Transverse colon (tissue), 4 donors: ENCODE data around the gene COG2. TPM values are rescaled to one million over a fixed set of nuclear protein-coding genes. Genes with fewer than 3 reads are reported as not detected.

ENCODE experiments used
- DNase-seq: peaks from one replicate; pipeline ENCODE4 v3.0.0-alpha.2; 2019
- H3K27ac ChIP-seq, 4 donors: fragments of 200-600 bp; sonication (generic); 2 replicates each; pipeline ENCODE4 v1.5.1; 2016 to 2018; ENCODE audit warnings: inconsistent platforms in 4 of 4
- H3K27me3 ChIP-seq: fragments of 200-600 bp; sonication (generic); 2 replicates; pipeline ENCODE4 v1.5.1; 2017; ENCODE audit warnings: inconsistent platforms
- H3K36me3 ChIP-seq, 4 donors: fragments of 200-600 bp; sonication (generic); 2 replicates each; pipeline ENCODE4 v1.5.1; 2017 to 2019; ENCODE audit warnings: inconsistent platforms in 4 of 4
- H3K4me1 ChIP-seq, 4 donors: fragments of 200-600 bp; sonication (generic); 2 replicates each; pipeline ENCODE4 v1.5.1; 2017 to 2020; ENCODE audit warnings: inconsistent platforms in 4 of 4
- H3K4me3 ChIP-seq, 4 donors: fragments of 200-600 bp; sonication (generic); 1 replicate in 1 of 4; 2 replicates in 3 of 4; pipeline versions ENCODE4 v1.5.1 to v1.6.1; 2017 to 2019; ENCODE audit warnings: inconsistent platforms in 4 of 4
- H3K9me3 ChIP-seq, 2 donors: fragments of 200-600 bp; sonication (generic); 2 replicates each; pipeline ENCODE4 v1.5.1; 2017 to 2019; ENCODE audit warnings: inconsistent platforms in 2 of 2
- EP300 ChIP-seq: sonication (generic); formaldehyde crosslinking; IDR thresholded peaks from one replicate; pipeline ENCODE4 v1.6.1; 2017; ENCODE audit warnings: antibody characterized with exemption, low read depth
- POLR2A ChIP-seq: fragments of 450-650 bp; IDR thresholded peaks from one replicate; pipeline ENCODE4 v1.6.1; 2016; ENCODE audit warnings: antibody characterized with exemption, mild to moderate bottlenecking, moderate library complexity
- POLR2AphosphoS5 ChIP-seq, 3 donors: sonication (generic); formaldehyde crosslinking; IDR thresholded peaks; one replicate each; pipeline ENCODE4 v1.6.1; 2016; ENCODE audit warnings: antibody characterized with exemption in 3 of 3
- WGBS, 2 donors: methylation state at CpG; one replicate each; pipeline ENCODE4 v1.1.5; 2018; ENCODE audit warnings: low coverage in 1 of 2; 5-methylcytosine and 5-hydroxymethylcytosine counted together
- in situ Hi-C, 4 donors: fragments of 200-750 bp; cut with MboI; loops; one replicate each; pipeline versions ENCODE4 v1.15.0 to v1.15.1; 2017; ENCODE audit warnings: low sequenced_read_pairs in 3 of 4, low pct_ligation_motif_present in 1 of 4, low pct_unique_long_range_greater_than_20kb in 1 of 4
- intact Hi-C: fragments of 100-400 bp; cut with DNase I; formaldehyde crosslinking; loops from one replicate; pipeline ENCODE4 v1.15.1; 2023; ENCODE audit warnings: low total_unique reads
- total RNA-seq, 4 donors: library from RNA; depleted of rRNA; stranded (reverse); fragments of >200 nt; gene quantifications; one replicate each; pipeline ENCODE4 v1.1.0, GENCODE V29; 2016
- TF ChIP-seq, protein P1 (sequence below), 5 experiments: fragments of 200-600 bp in 3 of 5; fragments of 450-650 bp in 2 of 5; sonication (generic) in 3 of 5; IDR thresholded peaks; 1 replicate in 2 of 5; 2 replicates in 3 of 5; pipeline ENCODE4 v1.5.1; 2016 to 2017; ENCODE audit warnings: antibody characterized with exemption in 5 of 5, inconsistent platforms in 3 of 5, mild to moderate bottlenecking in 2 of 5, moderate library complexity in 1 of 5

Gene COG2
- total RNA-seq, 4 donors from 2014 or later: 14.3 to 43.3 (median 29.2) TPM

DNA sequence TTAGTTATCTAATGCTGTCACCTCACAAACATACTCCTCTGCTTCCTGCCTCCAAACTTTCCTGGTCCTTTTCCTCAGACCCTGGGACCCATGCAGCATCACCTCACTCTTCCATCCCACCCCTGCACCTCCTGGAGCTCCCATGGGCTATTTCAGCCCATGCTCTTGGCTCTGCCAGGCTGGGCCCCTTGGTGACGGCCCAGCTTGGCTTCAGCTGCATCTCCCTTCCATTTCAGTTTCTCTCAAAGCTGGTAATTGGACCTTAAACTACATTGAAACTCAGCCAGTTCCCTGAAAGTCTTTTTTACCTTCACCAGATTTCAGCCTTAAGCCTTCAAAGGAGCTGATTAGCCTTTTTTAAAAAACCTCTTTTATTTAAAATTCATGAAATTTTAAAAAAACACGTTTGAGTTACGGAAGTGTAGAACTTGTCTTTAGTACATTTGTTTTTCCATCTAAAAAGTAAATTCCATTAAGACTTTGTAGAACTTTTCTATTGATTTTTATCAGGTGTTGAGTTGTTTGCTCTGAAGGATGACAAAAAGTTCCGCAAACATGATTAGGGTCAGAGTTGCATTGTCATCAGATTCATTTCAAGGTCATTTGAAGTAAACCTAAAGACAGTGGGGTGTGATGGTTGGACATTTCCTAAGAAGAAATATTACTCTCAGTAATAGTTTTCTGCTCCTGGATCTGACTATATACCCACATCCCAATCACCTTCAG, 38.2 kb downstream of the COG2 start:
- 58 to 92% methylated on average over 3 to 4 of the region's 4 CpGs for WGBS, 2 donors
- in situ Hi-C loops: no loop called here
- H3K4me1 ChIP-seq: peaks cover 0 to 6% (median 0%) of the 10 kb centered on the region in 4 donors
- DNase-seq: no peak
- H3K27ac ChIP-seq: no peak overlapping the region
- no peak overlapping the region for H3K4me3 ChIP-seq
- peaks cover 0 to 56% (median 26%) of the 10 kb centered on the region in 4 donors for H3K36me3 ChIP-seq
- intact Hi-C loops: no loop called here
- TF ChIP-seq POLR2AphosphoS5 (IDR thresholded peaks at IDR 0.05) (no peak), EP300 (no peak), POLR2A (no peak)
- TF ChIP-seq, protein P1, sequence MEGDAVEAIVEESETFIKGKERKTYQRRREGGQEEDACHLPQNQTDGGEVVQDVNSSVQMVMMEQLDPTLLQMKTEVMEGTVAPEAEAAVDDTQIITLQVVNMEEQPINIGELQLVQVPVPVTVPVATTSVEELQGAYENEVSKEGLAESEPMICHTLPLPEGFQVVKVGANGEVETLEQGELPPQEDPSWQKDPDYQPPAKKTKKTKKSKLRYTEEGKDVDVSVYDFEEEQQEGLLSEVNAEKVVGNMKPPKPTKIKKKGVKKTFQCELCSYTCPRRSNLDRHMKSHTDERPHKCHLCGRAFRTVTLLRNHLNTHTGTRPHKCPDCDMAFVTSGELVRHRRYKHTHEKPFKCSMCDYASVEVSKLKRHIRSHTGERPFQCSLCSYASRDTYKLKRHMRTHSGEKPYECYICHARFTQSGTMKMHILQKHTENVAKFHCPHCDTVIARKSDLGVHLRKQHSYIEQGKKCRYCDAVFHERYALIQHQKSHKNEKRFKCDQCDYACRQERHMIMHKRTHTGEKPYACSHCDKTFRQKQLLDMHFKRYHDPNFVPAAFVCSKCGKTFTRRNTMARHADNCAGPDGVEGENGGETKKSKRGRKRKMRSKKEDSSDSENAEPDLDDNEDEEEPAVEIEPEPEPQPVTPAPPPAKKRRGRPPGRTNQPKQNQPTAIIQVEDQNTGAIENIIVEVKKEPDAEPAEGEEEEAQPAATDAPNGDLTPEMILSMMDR (IDR thresholded peaks at IDR 0.05): no peak
- H3K9me3 ChIP-seq: no peaks in the 10 kb centered on the region
- no peaks in the 10 kb centered on the region for H3K27me3 ChIP-seq

DNA sequence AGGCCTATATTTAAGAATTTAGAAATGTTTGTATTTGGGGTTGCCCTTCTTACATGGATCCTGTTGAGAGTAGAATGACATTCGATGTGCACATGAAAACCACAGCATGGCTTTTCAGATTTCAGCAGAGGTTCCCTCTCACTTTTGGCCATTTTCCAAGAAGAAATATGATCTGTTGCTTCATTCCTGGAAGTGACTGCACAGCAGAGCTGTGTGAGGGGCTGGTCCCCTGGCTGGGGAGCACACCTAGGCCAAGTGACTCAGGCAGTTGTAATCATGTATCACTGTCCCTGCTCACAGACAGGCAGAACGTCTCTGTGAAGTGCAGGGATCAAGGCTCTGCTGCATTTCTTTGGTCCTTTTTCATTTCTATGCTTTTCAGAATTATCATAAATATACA, 39.3 kb downstream of the COG2 start:
- TF ChIP-seq EP300 (no peak), POLR2A (no peak), POLR2AphosphoS5 (IDR thresholded peaks at IDR 0.05) (no peak)
- TF ChIP-seq, protein P1 (IDR thresholded peaks at IDR 0.05): no peak
- Histone ChIP-seq H3K9me3 (no peaks in the 10 kb centered on the region), H3K4me1 (peaks cover 0 to 6% (median 0%) of the 10 kb centered on the region in 4 donors), H3K4me3 (no peak overlapping the region), H3K27ac (no peak overlapping the region), H3K27me3 (no peaks in the 10 kb centered on the region), H3K36me3 (peaks cover 0 to 59% (median 29%) of the 10 kb centered on the region in 4 donors)
- no peak for DNase-seq
- 50 to 52% methylated on average over 1 to 2 of the region's 2 CpGs for WGBS, 2 donors
- in situ Hi-C loops (no loop called here), intact Hi-C loops (no loop called here)

DNA sequence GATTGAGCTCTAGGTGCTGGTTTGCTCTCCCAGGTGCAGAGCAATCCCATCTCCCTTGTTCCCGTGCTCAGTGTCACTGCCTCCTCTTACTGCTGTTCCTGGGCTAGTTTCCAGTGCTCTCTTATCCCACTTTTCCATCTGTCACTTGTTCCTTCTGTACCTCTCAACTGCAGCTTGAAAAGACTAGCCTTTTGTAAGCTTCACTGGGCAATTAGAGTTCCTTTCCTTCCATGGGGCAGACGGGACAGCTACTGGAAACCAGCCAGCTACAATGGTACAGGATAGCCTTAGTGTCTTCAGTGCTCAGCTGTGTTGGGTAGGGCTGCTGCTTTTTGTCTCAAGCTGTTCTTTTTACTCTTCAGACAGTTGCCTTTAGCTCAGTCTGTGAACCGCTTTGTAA, 40.0 kb downstream of the COG2 start:
- Histone ChIP-seq H3K4me3 (no peak overlapping the region), H3K36me3 (peaks cover 0 to 66% (median 33%) of the 10 kb centered on the region in 4 donors), H3K27me3 (no peaks in the 10 kb centered on the region), H3K4me1 (peaks cover 0 to 6% (median 0%) of the 10 kb centered on the region in 4 donors), H3K27ac (no peak overlapping the region), H3K9me3 (no peaks in the 10 kb centered on the region)
- TF ChIP-seq, protein P1 (IDR thresholded peaks at IDR 0.05): no peak
- TF ChIP-seq POLR2A (no peak), EP300 (no peak), POLR2AphosphoS5 (IDR thresholded peaks at IDR 0.05) (no peak)
- intact Hi-C loops (no loop called here), in situ Hi-C loops (no loop called here)
- DNase-seq: no peak
- WGBS, 2 donors: 51 to 65% methylated on average over 2 to 3 of the region's 3 CpGs

DNA sequence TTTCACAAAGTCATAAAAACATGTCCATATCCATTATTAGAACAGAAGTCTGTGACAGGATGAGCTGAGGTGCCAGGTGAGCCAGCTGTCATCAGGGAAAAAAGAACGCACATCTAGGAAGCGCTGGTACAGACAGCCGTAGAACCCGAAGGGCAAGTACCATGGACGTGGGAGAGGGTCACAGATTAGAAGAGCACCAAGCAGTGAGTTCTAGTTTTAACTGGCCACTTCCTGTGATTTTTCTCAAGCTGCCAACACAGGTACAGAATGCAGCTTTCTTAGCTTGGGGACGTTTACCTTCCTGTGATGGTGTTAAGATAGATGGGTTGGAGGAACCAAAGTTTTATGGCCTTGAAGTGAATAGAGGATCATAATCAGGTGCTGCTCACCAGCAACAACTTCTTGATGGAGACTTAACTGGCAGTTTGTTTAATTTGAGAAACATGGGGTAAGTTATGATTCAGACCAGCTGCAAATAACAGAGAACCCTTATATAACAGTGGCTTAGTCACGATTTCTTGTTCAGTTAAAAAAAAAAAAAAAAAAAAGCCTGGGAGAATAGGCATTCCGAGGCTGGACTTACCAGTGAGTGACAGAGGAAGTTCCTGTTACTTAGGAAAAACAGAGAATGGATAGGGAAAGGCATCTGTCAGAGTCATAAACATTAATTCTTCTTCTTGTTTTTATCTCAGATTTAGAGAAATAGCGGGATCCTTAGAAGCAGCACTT, 40.8 kb downstream of the COG2 start:
- intact Hi-C loops: no loop called here
- Histone ChIP-seq H3K4me3 (no peak overlapping the region), H3K4me1 (peaks cover 0 to 6% (median 0%) of the 10 kb centered on the region in 4 donors), H3K27ac (no peak overlapping the region), H3K27me3 (no peaks in the 10 kb centered on the region), H3K36me3 (peaks cover 0 to 72% (median 34%) of the 10 kb centered on the region in 4 donors), H3K9me3 (no peaks in the 10 kb centered on the region)
- no peak for DNase-seq
- in situ Hi-C loops: no loop called here
- 75 to 77% methylated on average over 9 of the region's 9 CpGs for WGBS, 2 donors
- no peak for TF ChIP-seq POLR2AphosphoS5 (IDR thresholded peaks at IDR 0.05)
